ENCODE data around the gene C11orf68. TPM values are rescaled to one million over a fixed set of nuclear protein-coding genes. Genes with fewer than 3 reads are reported as not detected.

The C11orf68 gene
- total and polyA plus RNA-seq, 9 of the 15 experiments (the other 6 are each of a cell fraction or from before 2014, with no cell fraction given) = 3.6 to 35.9 (median 12.8) TPM

GRCh38 chr11:65890324-65891218, 28.3 kb downstream of the C11orf68 start, which contains the start of gene CCDC85B (continued):
- TF ChIP-seq CCNT2 (IDR thresholded peaks at IDR 0.05; ENCODE audit: borderline replicate concordance, extremely low read depth, insufficient read length, low read depth, low read length) = peak; percentile 85
- TF ChIP-seq ZNF143 (CRISPR knock-in tag; IDR thresholded peaks at IDR 0.05) = peak; percentile 54; the same call in 1 of the 2 replicates
- TF ChIP-seq ZNF217 (CRISPR knock-in tag; IDR thresholded peaks at IDR 0.05) = no peak
- TF ChIP-seq SFPQ (IDR thresholded peaks at IDR 0.05; ENCODE audit: low read depth, low read length) = no peak
- no peak for TF ChIP-seq BACH1 (tag; IDR thresholded peaks at IDR 0.05)
- no peak for TF ChIP-seq ZHX1 (conservative IDR thresholded peaks at IDR 0.05; ENCODE audit: low read length)
- no peak for TF ChIP-seq TRIM25 (IDR thresholded peaks at IDR 0.05; ENCODE audit: borderline replicate concordance)
- no peak for TF ChIP-seq CHAMP1 (IDR thresholded peaks at IDR 0.05)
